H1 (cell line): ENCODE results near the gene HIVEP2. TPM values are rescaled to one million over a fixed set of nuclear protein-coding genes. Genes with fewer than 3 reads are reported as not detected.

Experiments used
- CTCF ChIA-PET: fragments of 300-600 bp; sonication (Branson Sonifier 250); formaldehyde crosslinking; loops from one replicate; lab custom pipeline; 2021; ENCODE audit not compliant: partially characterized antibody; lab: Charles Lee
- POLR2A ChIA-PET: fragments of 300-600 bp; sonication (Branson Sonifier 250); formaldehyde crosslinking; loops from one replicate; lab custom pipeline; 2021; ENCODE audit warnings: inconsistent platforms; ENCODE audit not compliant: partially characterized antibody; lab: Charles Lee
- DNase-seq, 2 experiments: peaks; one replicate each; pipeline versions ENCODE4 v3.0.0 to v3.0.0-alpha.2; 2010 to 2022; ENCODE audit warnings: low spot score in 2 of 2, low read depth in 1 of 2, mixed read lengths in 1 of 2
- FAIRE-seq: peaks from 2 replicates; lab custom pipeline; 2011; peaks lifted over from hg19 to GRCh38; lab: Jason Lieb, UNC
- H2AFZ ChIP-seq: 2 replicates; pipeline ENCODE4 v1.8.1; 2012; ENCODE audit warnings: low read length, inconsistent platforms
- H2AK5ac ChIP-seq: 2 replicates; pipeline ENCODE4 v1.6.1; 2013; ENCODE audit warnings: low read depth, low read length
- H2BK120ac ChIP-seq: replicated peaks from 2 replicates; pipeline ENCODE3; 2013; ENCODE audit warnings: low read depth, low read length, inconsistent platforms
- H2BK12ac ChIP-seq: 2 replicates; pipeline ENCODE4 v1.6.1; 2013; ENCODE audit warnings: low read depth, low read length
- H2BK15ac ChIP-seq: 2 replicates; pipeline ENCODE4 v1.6.1; 2013; ENCODE audit warnings: low read length
- H2BK20ac ChIP-seq: 2 replicates; pipeline ENCODE4 v1.6.1; 2013; ENCODE audit warnings: low read length
- H2BK5ac ChIP-seq: 2 replicates; pipeline ENCODE4 v1.6.1; 2013; ENCODE audit warnings: low read depth, low read length
- H3K14ac ChIP-seq: 2 replicates; pipeline ENCODE4 v1.6.1; 2013; ENCODE audit warnings: inconsistent platforms; ENCODE audit not compliant: insufficient read length
- H3K18ac ChIP-seq: 2 replicates; pipeline ENCODE4 v1.6.1; 2013; ENCODE audit warnings: low read length; ENCODE audit errors: extremely low read depth
- H3K23ac ChIP-seq: 2 replicates; pipeline ENCODE4 v1.6.1; 2013; ENCODE audit warnings: inconsistent platforms; ENCODE audit not compliant: insufficient read length
- H3K23me2 ChIP-seq: 2 replicates; pipeline ENCODE4 v1.6.1; 2013; ENCODE audit warnings: low read depth, low read length
- H3K27ac ChIP-seq: 2 replicates; pipeline ENCODE4 v1.6.1; 2011; ENCODE audit warnings: low read depth, low read length, inconsistent platforms
- H3K27me3 ChIP-seq, 4 experiments: replicated peaks in 1 of 4; 1 replicate in 1 of 4; 2 replicates in 3 of 4; pipeline versions ENCODE4 v1.6.1 to v1.8.1; 2011 to 2013; ENCODE audit warnings: low read length in 3 of 4, mild to moderate bottlenecking in 3 of 4, inconsistent platforms in 2 of 4, mixed read lengths in 2 of 4, moderate library complexity in 1 of 4; ENCODE audit not compliant: control insufficient read depth in 3 of 4, insufficient read depth in 3 of 4; ENCODE audit errors: extremely low read depth in 1 of 4
- H3K36me3 ChIP-seq, 4 experiments: 2 replicates each; pipeline versions ENCODE4 v1.6.1 to v1.8.1; 2011 to 2013; ENCODE audit warnings: mild to moderate bottlenecking in 4 of 4, low read length in 3 of 4, moderate library complexity in 2 of 4, control low read depth in 1 of 4, inconsistent platforms in 1 of 4; ENCODE audit not compliant: insufficient read depth in 4 of 4, control insufficient read depth in 2 of 4
- H3K4ac ChIP-seq: replicated peaks from 2 replicates; pipeline ENCODE3; 2013; ENCODE audit warnings: low read length, low read depth, mixed read lengths, inconsistent platforms; ENCODE audit not compliant: insufficient read length
- H3K4me1 ChIP-seq, 4 experiments: replicated peaks in 1 of 4; 1 replicate in 1 of 4; 2 replicates in 3 of 4; pipeline versions ENCODE4 v1.6.1 to v1.8.1; 2011 to 2013; ENCODE audit warnings: low read length in 3 of 4, inconsistent platforms in 2 of 4, mixed read lengths in 1 of 4; ENCODE audit not compliant: insufficient read depth in 4 of 4, control insufficient read depth in 3 of 4
- H3K4me2 ChIP-seq, 2 experiments: 2 replicates each; pipeline versions ENCODE4 v1.6.1 to v1.8.1; 2011 to 2013; ENCODE audit warnings: low read depth in 2 of 2, low read length in 2 of 2, control low read depth in 1 of 2, inconsistent platforms in 1 of 2, mild to moderate bottlenecking in 1 of 2; ENCODE audit not compliant: insufficient read depth in 1 of 2
- H3K4me3 ChIP-seq, 4 experiments: fragments of 200-600, 300-600 bp in 1 of 4; sonication (generic), shearing (Covaris generic), sonication (Bioruptor Twin) in 1 of 4; 2 replicates each; pipeline versions ENCODE4 v1.5.1 to v1.8.1; 2011 to 2016; ENCODE audit warnings: low read length in 4 of 4, low read depth in 3 of 4, control low read depth in 2 of 4, inconsistent platforms in 2 of 4, mild to moderate bottlenecking in 2 of 4, mixed read lengths in 1 of 4, moderate library complexity in 1 of 4; ENCODE audit not compliant: insufficient read depth in 2 of 4; ENCODE audit errors: extremely low read depth in 1 of 4
- H3K56ac ChIP-seq: replicated peaks from 2 replicates; pipeline ENCODE3; 2013; ENCODE audit warnings: low read depth, mild to moderate bottlenecking, mixed read lengths, low read length, inconsistent platforms; ENCODE audit not compliant: insufficient read length
- H3K79me1 ChIP-seq: 2 replicates; pipeline ENCODE4 v1.6.1; 2013; ENCODE audit warnings: low read depth, low read length, control low read depth
- H3K79me2 ChIP-seq, 2 experiments: 2 replicates each; pipeline versions ENCODE4 v1.6.1 to v1.8.1; 2012 to 2013; ENCODE audit warnings: low read length in 2 of 2, mild to moderate bottlenecking in 2 of 2, inconsistent platforms in 1 of 2; ENCODE audit not compliant: insufficient read depth in 2 of 2, control insufficient read depth in 1 of 2
- H3K9ac ChIP-seq, 4 experiments: replicated peaks in 1 of 4; 1 replicate in 1 of 4; 2 replicates in 3 of 4; pipeline versions ENCODE4 v1.6.1 to v1.8.1; 2011 to 2013; ENCODE audit warnings: low read depth in 3 of 4, low read length in 3 of 4, control low read depth in 2 of 4, mild to moderate bottlenecking in 2 of 4, moderate library complexity in 2 of 4, inconsistent platforms in 1 of 4; ENCODE audit errors: extremely low read depth in 1 of 4
- H3K9me3 ChIP-seq, 2 experiments: 2 replicates each; pipeline versions ENCODE4 v1.6.1 to v1.8.1; 2012 to 2013; ENCODE audit warnings: mild to moderate bottlenecking in 2 of 2, moderate library complexity in 2 of 2, control low read depth in 1 of 2, inconsistent platforms in 1 of 2, low read depth in 1 of 2, low read length in 1 of 2, mixed read lengths in 1 of 2; ENCODE audit not compliant: insufficient read depth in 2 of 2
- H4K20me1 ChIP-seq, 2 experiments: replicated peaks in 1 of 2; 2 replicates each; pipeline versions ENCODE3 to v1.8.1; 2011 to 2013; ENCODE audit warnings: inconsistent platforms in 2 of 2, low read length in 2 of 2, mild to moderate bottlenecking in 1 of 2; ENCODE audit not compliant: insufficient read depth in 2 of 2, control insufficient read depth in 1 of 2
- H4K5ac ChIP-seq: 2 replicates; pipeline ENCODE4 v1.6.1; 2013; ENCODE audit warnings: low read length, low read depth, mixed read lengths, inconsistent platforms; ENCODE audit not compliant: insufficient read length
- H4K8ac ChIP-seq: 2 replicates; pipeline ENCODE4 v1.8.0; 2013; ENCODE audit warnings: mild to moderate bottlenecking, moderate library complexity, low read length, inconsistent platforms; ENCODE audit not compliant: insufficient read depth; ENCODE audit errors: extremely low read depth
- H4K91ac ChIP-seq: replicated peaks from 2 replicates; pipeline ENCODE3; 2013; ENCODE audit warnings: low read length, mixed read lengths, inconsistent platforms; ENCODE audit not compliant: insufficient read length
- BCL11A ChIP-seq, 2 experiments: IDR thresholded peaks; one replicate each; pipeline ENCODE4 v1.6.1; 2011; ENCODE audit warnings: low read depth in 2 of 2, low read length in 2 of 2, mild to moderate bottlenecking in 2 of 2
- CHD1 ChIP-seq: IDR thresholded peaks from 2 replicates; pipeline ENCODE4 v1.6.1; 2012; ENCODE audit warnings: low read depth, low read length, improper control_type of control experiment
- PHF8 ChIP-seq: fragments of 200-600 bp; sonication (generic); conservative IDR thresholded peaks from 2 replicates; pipeline ENCODE4 v1.7.1; 2012; ENCODE audit warnings: low read depth, mild to moderate bottlenecking, inconsistent platforms, low read length, moderate library complexity
- RFX5 ChIP-seq: IDR thresholded peaks from 2 replicates; pipeline ENCODE4 v1.6.1; 2011; ENCODE audit warnings: low read depth, low read length, improper control_type of control experiment, borderline replicate concordance
- RXRA ChIP-seq: IDR thresholded peaks from 2 replicates; pipeline ENCODE4 v1.6.1; 2011; ENCODE audit warnings: low read depth, mild to moderate bottlenecking, low read length, moderate library complexity; ENCODE audit not compliant: insufficient read depth
- WGBS, 2 experiments: shearing (Covaris generic) in 1 of 2; methylation state at CpG; one replicate each; pipeline versions ENCODE4 v1.1.6 to v1.1.7; 2013 to 2015; ENCODE audit warnings: low lambda C conversion rate in 2 of 2, mixed read lengths in 2 of 2, inconsistent platforms in 1 of 2, low coverage in 1 of 2, missing lambda C conversion rate in 1 of 2; ENCODE audit not compliant: insufficient replicate concordance in 2 of 2, insufficient coverage in 1 of 2, insufficient read length in 1 of 2; ENCODE audit errors: extremely low coverage in 1 of 2, missing lambda C conversion rate in 1 of 2; 5-methylcytosine and 5-hydroxymethylcytosine counted together
- polyA plus RNA-seq, 7 experiments: library from polyadenylated mRNA; depleted of rRNA in 3 of 7; stranded (reverse) in 5 of 7; unstranded in 2 of 7; fragments of >200 nt in 5 of 7; fragments of 200-250 nt in 2 of 7; gene quantifications; 1 replicate in 5 of 7; 2 replicates in 1 of 7; 4 replicates in 1 of 7; pipeline versions ENCODE4 v1.2.1 to v1.2.3, GENCODE V29; 2011 to 2013; ENCODE audit warnings: missing spikeins in 2 of 7, mixed read lengths in 2 of 7
- total RNA-seq: library from RNA; stranded (reverse); fragmentation: NEBNext Ultra II Directional; extraction: Animal tissue kit (Norgen Biotek cat#: 25700); gene quantifications from 2 replicates; pipeline ENCODE4 v1.2.1, GENCODE V29; 2021
- TF ChIP-seq, protein P1 (sequence below): IDR thresholded peaks from 2 replicates; pipeline ENCODE4 v1.6.1; 2011; ENCODE audit warnings: low read length, improper control_type of control experiment

The HIVEP2 gene
- total and polyA plus RNA-seq, 2 of the 8 experiments (the other 6 are each of a cell fraction or from before 2014, with no cell fraction given) = 2.2 to 6.1 TPM

DNA sequence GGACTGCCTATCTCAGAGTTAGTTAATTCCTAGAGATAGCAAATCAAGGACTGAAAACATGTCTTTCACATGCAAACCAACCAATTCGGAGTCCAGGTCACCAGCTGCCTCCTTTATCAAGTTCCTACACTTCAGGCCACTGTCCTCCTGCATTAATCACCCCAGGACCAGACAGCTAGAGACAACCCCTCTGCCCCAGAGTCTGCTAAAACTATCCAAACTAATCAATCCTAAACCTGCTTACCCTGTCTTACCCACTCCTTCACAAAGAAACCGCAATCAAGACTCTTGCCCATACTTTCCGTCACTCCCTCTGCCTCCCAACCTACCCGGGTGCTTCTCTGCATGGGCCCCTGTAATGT is 207.0 kb downstream of the HIVEP2 start:
- H2AK5ac ChIP-seq = no peak overlapping the region
- no peak overlapping the region for H3K23ac ChIP-seq
- no peak overlapping the region for H2BK15ac ChIP-seq
- no peak overlapping the region for H3K27ac ChIP-seq
- H2BK12ac ChIP-seq = no peak overlapping the region
- no peak overlapping the region for H2AFZ ChIP-seq
- no peaks in the 10 kb centered on the region for H3K79me1 ChIP-seq
- no peak overlapping the region for H4K91ac ChIP-seq
- H3K27me3 ChIP-seq = no peaks in the 10 kb centered on the region
- CTCF ChIA-PET = interaction anchor here (1.1 to 6.4 kb wide), 9 partner anchors 10 to 689 kb away, joined by 3 to 43 read pairs (median 4); no protein-coding TSS in a partner anchor
- FAIRE-seq (no peak), DNase-seq (no peak)
- no peak overlapping the region for H3K4me3 ChIP-seq
- no peak overlapping the region for H3K14ac ChIP-seq
- no peak overlapping the region for H3K56ac ChIP-seq
- no peak overlapping the region for H2BK120ac ChIP-seq
- H3K36me3 ChIP-seq = no peaks in the 10 kb centered on the region
- H3K79me2 ChIP-seq = no peaks in the 10 kb centered on the region
- no peaks in the 10 kb centered on the region for H3K23me2 ChIP-seq
- TF ChIP-seq PHF8 (no peak), CHD1 (no peak), BCL11A (IDR thresholded peaks at IDR 0.05; ENCODE audit: low read depth in 2 of 2, low read length in 2 of 2) (no peak), RFX5 (no peak), RXRA (no peak)
- TF ChIP-seq, protein P1, sequence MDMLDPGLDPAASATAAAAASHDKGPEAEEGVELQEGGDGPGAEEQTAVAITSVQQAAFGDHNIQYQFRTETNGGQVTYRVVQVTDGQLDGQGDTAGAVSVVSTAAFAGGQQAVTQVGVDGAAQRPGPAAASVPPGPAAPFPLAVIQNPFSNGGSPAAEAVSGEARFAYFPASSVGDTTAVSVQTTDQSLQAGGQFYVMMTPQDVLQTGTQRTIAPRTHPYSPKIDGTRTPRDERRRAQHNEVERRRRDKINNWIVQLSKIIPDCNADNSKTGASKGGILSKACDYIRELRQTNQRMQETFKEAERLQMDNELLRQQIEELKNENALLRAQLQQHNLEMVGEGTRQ = no peak
- H2BK20ac ChIP-seq = no peak overlapping the region
- no peak overlapping the region for H4K5ac ChIP-seq
- H4K20me1 ChIP-seq = no peaks in the 10 kb centered on the region
- H3K4me1 ChIP-seq = peaks cover 0 to 3% (median 2%) of the 10 kb centered on the region in 4 experiments; a peak in 2 of 7 replicates
- H3K4me2 ChIP-seq = no peak overlapping the region
- H4K8ac ChIP-seq = no peak overlapping the region
- H3K9ac ChIP-seq = no peak overlapping the region
- POLR2A ChIA-PET = no interaction called here
- no peak overlapping the region for H3K4ac ChIP-seq
- no peak overlapping the region for H3K18ac ChIP-seq
- H2BK5ac ChIP-seq = no peak overlapping the region
- 78% methylated on average over 4 of the region's 4 CpGs; no CpG with 5 or more reads in 1 of the 2 experiments for WGBS, 2 experiments
- no peaks in the 10 kb centered on the region for H3K9me3 ChIP-seq
